ENCODE measurements around the gene RNF186. TPM values are rescaled to one million over a fixed set of nuclear protein-coding genes. Genes with fewer than 3 reads are reported as not detected.

Gene RNF186
- polyA plus RNA-seq, 1 donor (not counting 4 experiments of a cell fraction or from before 2014, with no cell fraction given), result not detected

DNA sequence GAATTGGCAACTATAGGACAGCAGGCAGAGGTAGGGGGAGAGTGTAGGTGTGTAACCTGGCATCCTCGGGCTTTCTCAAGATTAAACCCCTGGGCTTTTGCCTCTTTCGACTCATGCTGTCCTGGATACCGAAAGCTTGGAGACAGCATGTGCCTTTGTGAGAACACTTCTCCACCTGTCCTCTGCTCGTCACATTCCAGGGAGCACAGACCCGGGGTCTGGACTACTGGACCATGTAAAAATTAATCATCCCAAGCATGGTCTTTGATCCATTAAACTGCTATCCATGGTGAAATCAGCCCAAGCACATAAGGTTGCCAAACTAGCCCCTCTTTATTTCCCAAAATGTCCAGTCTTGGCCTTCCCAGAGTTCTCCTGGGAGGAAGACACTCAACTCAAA is 9.0 kb upstream of the RNF186 start:
- Histone ChIP-seq H3K4me3 (ENCODE audit: control insufficient read depth in 2 of 3, extremely low read depth in 1 of 3, insufficient read depth in 2 of 3, low read depth in 1 of 3, low read length in 3 of 3) (no peak overlapping the region), H3K27me3 (ENCODE audit: control insufficient read depth, extremely low read depth, insufficient read depth, low read length) (no peaks in the 10 kb centered on the region), H3K4me2 (ENCODE audit: control insufficient read depth, extremely low read depth, insufficient read depth, low read depth, low read length) (no peak overlapping the region), H3K36me3 (ENCODE audit: control insufficient read depth in 2 of 2, extremely low read depth in 1 of 2, insufficient read depth in 2 of 2, low read length in 2 of 2) (no peaks in the 10 kb centered on the region), H3K9ac (ENCODE audit: control insufficient read depth, extremely low read depth, insufficient read depth, low read length) (no peak overlapping the region), H3K9me1 (ENCODE audit: control insufficient read depth, extremely low read depth, insufficient read depth, low read length) (no peaks in the 10 kb centered on the region), H3K27ac (ENCODE audit: control insufficient read depth, insufficient read depth, low read length) (no peak overlapping the region), H4K20me1 (ENCODE audit: control insufficient read depth, extremely low read depth, insufficient read depth, low read length) (no peaks in the 10 kb centered on the region), H2AFZ (ENCODE audit: control insufficient read depth, low read length) (no peak overlapping the region), H3K4me1 (ENCODE audit: control insufficient read depth, extremely low read depth, insufficient read depth, low read length) (no peaks in the 10 kb centered on the region), H3K79me2 (ENCODE audit: control insufficient read depth, insufficient read depth, low read length) (no peaks in the 10 kb centered on the region), H3K9me3 (ENCODE audit: control insufficient read depth, low read depth, low read length) (no peaks in the 10 kb centered on the region)
- FAIRE-seq, result no peak
- no peak for TF ChIP-seq EZH2 (IDR thresholded peaks at IDR 0.05; ENCODE audit: low read length)
- TF ChIP-seq, protein P1, sequence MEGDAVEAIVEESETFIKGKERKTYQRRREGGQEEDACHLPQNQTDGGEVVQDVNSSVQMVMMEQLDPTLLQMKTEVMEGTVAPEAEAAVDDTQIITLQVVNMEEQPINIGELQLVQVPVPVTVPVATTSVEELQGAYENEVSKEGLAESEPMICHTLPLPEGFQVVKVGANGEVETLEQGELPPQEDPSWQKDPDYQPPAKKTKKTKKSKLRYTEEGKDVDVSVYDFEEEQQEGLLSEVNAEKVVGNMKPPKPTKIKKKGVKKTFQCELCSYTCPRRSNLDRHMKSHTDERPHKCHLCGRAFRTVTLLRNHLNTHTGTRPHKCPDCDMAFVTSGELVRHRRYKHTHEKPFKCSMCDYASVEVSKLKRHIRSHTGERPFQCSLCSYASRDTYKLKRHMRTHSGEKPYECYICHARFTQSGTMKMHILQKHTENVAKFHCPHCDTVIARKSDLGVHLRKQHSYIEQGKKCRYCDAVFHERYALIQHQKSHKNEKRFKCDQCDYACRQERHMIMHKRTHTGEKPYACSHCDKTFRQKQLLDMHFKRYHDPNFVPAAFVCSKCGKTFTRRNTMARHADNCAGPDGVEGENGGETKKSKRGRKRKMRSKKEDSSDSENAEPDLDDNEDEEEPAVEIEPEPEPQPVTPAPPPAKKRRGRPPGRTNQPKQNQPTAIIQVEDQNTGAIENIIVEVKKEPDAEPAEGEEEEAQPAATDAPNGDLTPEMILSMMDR (optimal IDR thresholded peaks at IDR 0.05 in 1 of 3, IDR thresholded peaks at IDR 0.05 in 1 of 3, conservative IDR thresholded peaks at IDR 0.05 in 1 of 3; ENCODE audit: extremely low read depth in 1 of 3, insufficient read depth in 2 of 3, low read length in 3 of 3), result no peak
- dilution Hi-C loops (cut with MboI; ENCODE audit: extremely low pct_ligation_motif_present, low sequenced_read_pairs), result no loop called here
- no peak for DNase-seq (ENCODE audit: low read depth, low spot score)

DNA sequence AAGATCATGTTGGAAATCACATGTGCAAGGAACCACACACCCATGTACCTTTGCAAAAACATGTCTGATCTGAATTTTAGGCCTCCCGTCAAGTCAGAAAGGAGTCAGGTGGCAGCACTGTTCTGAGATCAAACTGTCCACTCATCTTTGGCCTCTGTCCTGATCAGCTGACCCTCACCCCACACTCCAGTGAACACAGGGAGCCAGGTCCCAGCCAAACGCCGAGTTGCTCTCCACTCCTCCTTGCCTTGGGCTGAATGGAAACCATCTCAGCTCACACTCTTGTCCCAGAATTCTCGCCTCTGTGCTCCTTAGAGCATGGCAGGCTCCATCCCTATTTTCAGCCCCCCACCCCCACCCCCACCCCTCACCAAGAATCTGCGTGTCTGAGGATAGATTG is 4.6 kb upstream of the RNF186 start:
- no peak overlapping the region for H3K9ac ChIP-seq (ENCODE audit: control insufficient read depth, extremely low read depth, insufficient read depth, low read length)
- TF ChIP-seq, protein P1 (optimal IDR thresholded peaks at IDR 0.05 in 1 of 3, IDR thresholded peaks at IDR 0.05 in 1 of 3, conservative IDR thresholded peaks at IDR 0.05 in 1 of 3; ENCODE audit: extremely low read depth in 1 of 3, insufficient read depth in 2 of 3, low read length in 3 of 3), result no peak
- TF ChIP-seq EZH2 (IDR thresholded peaks at IDR 0.05; ENCODE audit: low read length), result no peak
- H2AFZ ChIP-seq (ENCODE audit: control insufficient read depth, low read length), result no peak overlapping the region
- H3K4me1 ChIP-seq (ENCODE audit: control insufficient read depth, extremely low read depth, insufficient read depth, low read length), result no peaks in the 10 kb centered on the region
- no peak overlapping the region for H3K4me2 ChIP-seq (ENCODE audit: control insufficient read depth, extremely low read depth, insufficient read depth, low read depth, low read length)
- H3K9me3 ChIP-seq (ENCODE audit: control insufficient read depth, low read depth, low read length), result no peaks in the 10 kb centered on the region
- no peaks in the 10 kb centered on the region for H3K9me1 ChIP-seq (ENCODE audit: control insufficient read depth, extremely low read depth, insufficient read depth, low read length)
- H3K27ac ChIP-seq (ENCODE audit: control insufficient read depth, insufficient read depth, low read length), result no peak overlapping the region
- H3K4me3 ChIP-seq (ENCODE audit: control insufficient read depth in 2 of 3, extremely low read depth in 1 of 3, insufficient read depth in 2 of 3, low read depth in 1 of 3, low read length in 3 of 3), result no peak overlapping the region
- H4K20me1 ChIP-seq (ENCODE audit: control insufficient read depth, extremely low read depth, insufficient read depth, low read length), result no peaks in the 10 kb centered on the region
- no peak for DNase-seq (ENCODE audit: low read depth, low spot score)
- peaks cover 5% of the 10 kb centered on the region for H3K27me3 ChIP-seq (ENCODE audit: control insufficient read depth, extremely low read depth, insufficient read depth, low read length)
- no peaks in the 10 kb centered on the region for H3K79me2 ChIP-seq (ENCODE audit: control insufficient read depth, insufficient read depth, low read length)
- dilution Hi-C loops (cut with MboI; ENCODE audit: extremely low pct_ligation_motif_present, low sequenced_read_pairs), result no loop called here
- H3K36me3 ChIP-seq (ENCODE audit: control insufficient read depth in 2 of 2, extremely low read depth in 1 of 2, insufficient read depth in 2 of 2, low read length in 2 of 2), result no peaks in the 10 kb centered on the region
- no peak for FAIRE-seq
